ENCODE results near the gene BTBD18.
A peak's percentile ranks its signal among the peaks of the same experiment; 100 is the strongest.
"Not testable (repeated sequence)": the region's sequence is repeated elsewhere in the genome, so short reads cannot be mapped to it uniquely, and the experiment has no call there.

Gene BTBD18

DNA sequence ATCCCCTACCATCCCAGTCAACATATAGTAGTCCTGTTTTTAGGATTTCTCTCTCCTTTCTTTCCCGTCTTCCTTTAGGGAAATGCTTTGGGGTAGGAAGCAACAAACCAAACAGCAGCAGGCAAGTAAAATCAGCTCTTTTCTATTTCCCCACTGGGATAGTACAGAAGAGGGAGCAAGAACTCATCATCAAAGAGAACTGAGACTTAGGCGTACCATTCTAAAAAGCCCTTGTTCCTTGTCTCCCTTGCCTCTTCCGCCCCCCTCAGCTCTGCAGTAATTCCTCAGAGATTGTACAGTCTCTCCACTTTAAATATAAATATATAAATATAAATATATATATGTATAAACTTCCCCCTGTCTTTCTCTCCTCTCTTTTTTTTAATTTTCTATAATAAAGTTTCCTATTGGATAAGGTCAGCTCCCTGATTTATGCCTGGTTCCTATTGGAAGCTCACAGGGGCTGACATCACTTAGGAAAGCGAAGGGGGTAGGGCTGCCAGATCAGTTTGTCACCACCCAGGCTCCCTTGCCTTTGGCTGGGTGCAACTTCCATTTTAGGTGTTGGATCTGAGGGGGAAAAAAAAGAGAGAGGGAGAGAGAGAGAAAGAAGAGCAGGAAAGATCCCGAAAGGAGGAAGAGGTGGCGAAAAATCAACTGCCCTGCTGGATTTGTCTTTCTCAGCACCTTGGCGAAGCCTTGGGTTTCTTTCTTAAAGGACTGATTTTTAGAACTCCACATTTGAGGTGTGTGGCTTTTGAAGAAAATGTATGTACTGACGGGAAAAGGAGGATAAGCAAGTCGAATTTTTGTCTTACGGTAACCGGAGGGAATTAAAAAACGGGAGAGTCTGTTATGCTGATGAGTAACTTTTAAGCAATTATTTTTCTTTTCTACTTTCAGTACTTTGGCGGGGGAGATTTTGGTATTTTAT lies 9.9 kb upstream of the BTBD18 start, which contains the start of gene CTNND1:
Gene CTNND1, plus strand, starts transcription at position 502 of the 934 bp plus-strand sequence. CDS start 29,677 bp downstream, outside the sequence.
- no peaks in the 10 kb centered on the region for H3K27me3 Mint-ChIP-seq
- peaks cover 31% of the 10 kb centered on the region for H3K4me1 Mint-ChIP-seq
- H3K27ac Mint-ChIP-seq: peak within 1 kb of the TSS; percentile 73 to 90
- no peaks in the 10 kb centered on the region for H3K9me3 Mint-ChIP-seq
- peak; percentile 53 for ATAC-seq
- H3K4me3 Mint-ChIP-seq: peak within 1 kb of the TSS; percentile 82 to 93
- DNase-seq: no peak

DNA sequence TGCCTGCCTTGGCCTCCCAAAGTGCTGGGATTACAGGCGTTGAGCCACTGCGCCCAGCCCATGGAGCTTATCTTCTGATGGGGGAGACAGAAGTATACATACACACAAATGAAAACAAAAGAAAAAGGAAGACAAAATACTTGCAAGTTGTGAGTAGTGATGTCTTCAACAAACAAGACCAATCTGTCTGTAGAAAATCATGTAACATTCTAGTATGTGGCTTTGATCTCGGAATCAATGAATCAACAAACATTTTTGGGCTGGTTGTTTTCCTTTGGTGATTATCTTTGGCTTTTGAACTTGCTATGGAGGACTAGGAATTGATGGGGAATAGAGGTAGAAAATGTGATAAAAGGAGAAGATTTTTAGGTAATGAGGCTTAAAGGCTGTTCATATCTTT lies 6.6 kb upstream of the BTBD18 start:
- H3K27me3 Mint-ChIP-seq: no peaks in the 10 kb centered on the region
- DNase-seq (no peak), ATAC-seq (no peak)
- no peak overlapping the region for H3K27ac Mint-ChIP-seq
- H3K4me1 Mint-ChIP-seq: peaks cover 10% of the 10 kb centered on the region
- H3K9me3 Mint-ChIP-seq: no peaks in the 10 kb centered on the region
- no peak overlapping the region for H3K4me3 Mint-ChIP-seq

DNA sequence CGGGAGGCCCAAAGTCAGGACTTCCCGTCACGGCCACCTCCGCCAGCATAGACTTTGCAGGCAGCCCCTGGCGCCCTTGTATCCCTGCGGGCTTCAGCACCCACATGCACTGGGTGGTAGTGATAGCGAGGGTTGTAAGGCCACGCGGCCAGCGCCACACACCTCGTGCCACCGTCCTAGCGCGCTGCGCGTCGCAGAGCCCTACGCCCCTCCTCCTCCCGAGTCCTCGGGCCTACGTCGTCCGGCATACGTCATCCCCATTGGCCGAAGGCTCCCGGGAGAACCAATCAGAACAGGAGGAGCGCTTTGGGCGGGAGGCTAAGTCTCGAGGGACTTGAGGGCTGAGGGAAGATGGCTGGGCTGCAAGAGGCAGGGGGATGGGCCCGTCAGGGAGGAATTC lies 1.3 kb upstream of the BTBD18 start:
- no peak overlapping the region for H3K4me3 Mint-ChIP-seq
- H3K27me3 Mint-ChIP-seq: no peaks in the 10 kb centered on the region
- ATAC-seq (peak; percentile 57), DNase-seq (no peak)
- peaks cover 10% of the 10 kb centered on the region for H3K4me1 Mint-ChIP-seq
- no peak overlapping the region for H3K27ac Mint-ChIP-seq
- H3K9me3 Mint-ChIP-seq: no peaks in the 10 kb centered on the region

- Mint-ChIP-seq H3K27ac (no peak overlapping the region), H3K4me1 (peaks cover 25% of the 10 kb centered on the region), H3K9me3 (no peaks in the 10 kb centered on the region), H3K27me3 (no peaks in the 10 kb centered on the region), H3K4me3 (no peak overlapping the region)
- no peak for ATAC-seq
- no peak for DNase-seq
Observed at GRCh38 chr11:57751176-57751575, 443 bp downstream of the BTBD18 start.

DNA sequence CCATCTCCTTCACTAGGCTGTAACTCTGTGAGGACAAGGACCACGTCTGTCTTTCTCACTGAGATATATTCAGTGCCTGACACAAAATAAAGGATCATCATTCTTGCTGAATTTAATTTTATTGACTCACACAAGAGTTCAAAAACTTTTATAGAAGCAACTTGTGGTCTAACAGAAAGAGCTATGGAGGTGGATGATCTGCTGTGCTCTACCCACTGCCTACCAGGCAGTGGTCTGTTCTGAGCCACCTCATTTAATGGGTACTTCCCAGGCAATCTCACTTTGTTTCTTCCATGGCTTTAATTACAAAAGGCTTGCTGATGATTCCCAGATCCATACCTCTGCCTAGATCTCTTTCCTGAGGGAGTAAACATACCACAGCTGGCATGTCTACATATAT lies 4.7 kb downstream of the BTBD18 start:
- Mint-ChIP-seq H3K9me3 (no peaks in the 10 kb centered on the region), H3K4me3 (no peak overlapping the region), H3K27me3 (no peaks in the 10 kb centered on the region), H3K27ac (peak overlapping the region; percentile 65 to 87), H3K4me1 (peaks cover 61% of the 10 kb centered on the region)
- ATAC-seq (peak; percentile 38), DNase-seq (no peak)

GRCh38 chr11:57745206-57745605 lies 6.4 kb downstream of the BTBD18 start:
- no peak for ATAC-seq
- peak overlapping the region; percentile 57 to 65 for H3K27ac Mint-ChIP-seq
- H3K9me3 Mint-ChIP-seq: no peaks in the 10 kb centered on the region
- no peaks in the 10 kb centered on the region for H3K27me3 Mint-ChIP-seq
- no peak overlapping the region for H3K4me3 Mint-ChIP-seq
- peaks cover 72% of the 10 kb centered on the region for H3K4me1 Mint-ChIP-seq
- DNase-seq: no peak

DNA sequence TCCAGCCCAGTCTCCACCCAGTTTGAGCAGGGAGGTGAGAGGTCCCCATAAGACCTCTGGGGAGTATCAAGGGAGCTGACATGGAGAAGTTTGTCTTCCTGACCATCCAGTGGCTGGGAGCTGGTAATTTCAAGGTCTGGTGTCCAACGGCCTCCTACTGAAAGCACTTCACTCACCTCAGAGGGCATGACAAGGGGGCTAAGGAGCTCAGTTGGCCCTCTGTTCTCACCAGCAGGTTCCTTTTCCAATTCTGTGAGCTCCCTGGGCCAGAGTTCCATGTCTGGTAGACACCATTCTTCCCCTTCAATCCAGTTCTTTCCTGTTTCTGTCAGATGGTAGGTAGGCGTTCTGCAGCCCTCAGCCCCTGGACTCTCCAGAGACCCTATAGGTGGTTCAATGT lies 7.3 kb downstream of the BTBD18 start:
- H3K9me3 Mint-ChIP-seq: no peaks in the 10 kb centered on the region
- peaks cover 76% of the 10 kb centered on the region for H3K4me1 Mint-ChIP-seq
- ATAC-seq (no peak), DNase-seq (no peak)
- H3K27ac Mint-ChIP-seq: peak overlapping the region in 1 of 2 donors; percentile 83
- no peaks in the 10 kb centered on the region for H3K27me3 Mint-ChIP-seq
- H3K4me3 Mint-ChIP-seq: peak overlapping the region in 1 of 2 donors; percentile 26

- Mint-ChIP-seq H3K4me3 (peak overlapping the region; percentile 96 to 100), H3K9me3 (no peaks in the 10 kb centered on the region), H3K4me1 (peaks cover 64% of the 10 kb centered on the region), H3K27me3 (no peaks in the 10 kb centered on the region), H3K27ac (peak overlapping the region; percentile 98 to 99)
- ATAC-seq (no peak), DNase-seq (peak; percentile 5 to 22)
Observed at GRCh38 chr11:57742087-57742452, 9.5 kb downstream of the BTBD18 start.

- peak within 1 kb of the TSS; percentile 98 to 99 for H3K27ac Mint-ChIP-seq
- peaks cover 58% of the 10 kb centered on the region for H3K4me1 Mint-ChIP-seq
- ATAC-seq: peak; percentile 95
- H3K9me3 Mint-ChIP-seq: no peaks in the 10 kb centered on the region
- peak; percentile 95 to 99 for DNase-seq
- H3K27me3 Mint-ChIP-seq: no peaks in the 10 kb centered on the region
- H3K4me3 Mint-ChIP-seq: peak within 1 kb of the TSS; percentile 96 to 100
Observed at GRCh38 chr11:57741132-57742086, 10.2 kb downstream of the BTBD18 start, which contains the start of gene SELENOH. TSS of gene SELENOH (plus strand) at chr11:57741491. CDS start at chr11:57741596, 105 bp downstream.

GRCh38 chr11:57735619-57736298 lies 15.9 kb downstream of the BTBD18 start:
- Mint-ChIP-seq H3K4me1 (peaks cover 27% of the 10 kb centered on the region), H3K27ac (peak overlapping the region; percentile 81 to 84), H3K4me3 (no peak overlapping the region), H3K27me3 (no peaks in the 10 kb centered on the region), H3K9me3 (no peaks in the 10 kb centered on the region)
- no peak for ATAC-seq
- DNase-seq: no peak

GRCh38 chr11:57732661-57733060 lies 19.0 kb downstream of the BTBD18 start:
- no peaks in the 10 kb centered on the region for H3K9me3 Mint-ChIP-seq
- H3K4me1 Mint-ChIP-seq: peaks cover 31% of the 10 kb centered on the region
- no peak for DNase-seq
- no peak for ATAC-seq
- H3K4me3 Mint-ChIP-seq: no peak overlapping the region
- no peaks in the 10 kb centered on the region for H3K27me3 Mint-ChIP-seq
- H3K27ac Mint-ChIP-seq: no peak overlapping the region

DNA sequence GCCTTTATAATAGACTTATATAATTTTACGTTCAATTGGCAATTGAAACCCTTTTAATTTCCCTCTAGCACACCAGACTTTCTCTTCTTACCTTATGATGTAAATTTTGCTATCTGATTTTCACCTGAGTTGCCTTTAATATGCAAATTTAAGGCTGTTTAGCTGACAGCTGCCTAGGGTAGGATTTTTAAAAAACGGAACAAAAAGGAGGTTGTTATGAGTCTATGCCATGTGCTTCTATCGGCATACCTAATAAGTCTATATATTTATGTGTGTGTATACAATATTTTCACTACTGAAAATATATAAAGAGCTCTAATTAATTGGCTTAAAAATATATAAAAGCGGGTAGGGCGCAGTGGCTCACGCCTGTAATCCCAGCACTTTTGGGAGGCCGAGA lies 22.1 kb downstream of the BTBD18 start:
- Mint-ChIP-seq H3K27ac (peak overlapping the region in 1 of 2 donors; percentile 56), H3K27me3 (no peaks in the 10 kb centered on the region), H3K9me3 (no peaks in the 10 kb centered on the region), H3K4me1 (peaks cover 24% of the 10 kb centered on the region), H3K4me3 (no peak overlapping the region)
- DNase-seq (no peak), ATAC-seq (no peak)

GRCh38 chr11:57728829-57729228 lies 22.8 kb downstream of the BTBD18 start:
- no peaks in the 10 kb centered on the region for H3K9me3 Mint-ChIP-seq
- peak overlapping the region in 1 of 2 donors; percentile 22 for H3K27ac Mint-ChIP-seq
- no peak overlapping the region for H3K4me3 Mint-ChIP-seq
- H3K4me1 Mint-ChIP-seq: peaks cover 24% of the 10 kb centered on the region
- no peak for ATAC-seq
- H3K27me3 Mint-ChIP-seq: no peaks in the 10 kb centered on the region
- no peak for DNase-seq

DNA sequence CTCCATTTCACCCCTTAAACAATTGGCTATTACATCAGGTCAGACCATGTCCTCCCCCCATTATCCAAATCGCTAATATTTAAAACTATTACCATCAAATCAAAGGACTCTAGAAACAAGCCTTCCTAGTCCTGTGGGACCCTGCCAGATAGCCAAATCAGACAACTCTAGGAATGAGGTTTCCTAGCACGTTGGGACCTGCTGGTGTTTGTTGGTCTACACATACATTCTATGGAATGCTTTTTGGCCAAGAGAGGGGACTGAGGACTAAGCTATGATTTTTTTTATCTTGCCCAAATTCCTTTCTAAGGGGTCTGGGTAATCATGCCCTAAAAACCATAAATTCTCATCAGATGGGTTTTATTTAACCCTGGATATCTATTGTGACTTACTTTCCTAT lies 24.4 kb downstream of the BTBD18 start:
- Mint-ChIP-seq H3K27ac (no peak overlapping the region), H3K4me3 (no peak overlapping the region), H3K9me3 (no peaks in the 10 kb centered on the region), H3K4me1 (peaks cover 21% of the 10 kb centered on the region), H3K27me3 (no peaks in the 10 kb centered on the region)
- DNase-seq (no peak), ATAC-seq (no peak)

- ATAC-seq, H3K27me3 Mint-ChIP-seq, DNase-seq, H3K4me3 Mint-ChIP-seq, H3K9me3 Mint-ChIP-seq: not testable (repeated sequence)
- Mint-ChIP-seq H3K4me1 (peaks cover 21% of the 10 kb centered on the region), H3K27ac (peak overlapping the region in 1 of 2 donors; percentile 63)
Observed at GRCh38 chr11:57716726-57717125, 34.9 kb downstream of the BTBD18 start.
